Ishikawa (cell line): ENCODE measurements around the gene CALD1.

Experiments used
- CEBPB ChIP-seq: IDR thresholded peaks from 2 replicates; pipeline ENCODE4 v1.6.1; 2012
- CREB1 ChIP-seq: IDR thresholded peaks from 2 replicates; pipeline ENCODE4 v1.6.1; 2012; ENCODE audit warnings: low read depth
- EGR1 ChIP-seq: IDR thresholded peaks from 2 replicates; pipeline ENCODE4 v1.6.1; 2012
- EP300 ChIP-seq: IDR thresholded peaks from 2 replicates; pipeline ENCODE4 v1.6.1; 2012; ENCODE audit warnings: borderline replicate concordance
- FOXM1 ChIP-seq: IDR thresholded peaks from 2 replicates; pipeline ENCODE4 v1.6.1; 2012; ENCODE audit warnings: low read depth, borderline replicate concordance
- MAX ChIP-seq: IDR thresholded peaks from 2 replicates; pipeline ENCODE4 v1.6.1; 2012
- NFIC ChIP-seq: IDR thresholded peaks from 2 replicates; pipeline ENCODE4 v1.6.1; 2012
- RAD21 ChIP-seq: IDR thresholded peaks from 2 replicates; pipeline ENCODE4 v1.6.1; 2012; ENCODE audit warnings: low read depth
- REST ChIP-seq: IDR thresholded peaks from 2 replicates; pipeline ENCODE4 v1.6.1; 2012; ENCODE audit warnings: low read depth, mild to moderate bottlenecking
- TAF1 ChIP-seq: IDR thresholded peaks from 2 replicates; pipeline ENCODE4 v1.6.1; 2012; ENCODE audit warnings: low read depth, mild to moderate bottlenecking
- TCF12 ChIP-seq: IDR thresholded peaks from 2 replicates; pipeline ENCODE4 v1.6.1; 2012; ENCODE audit warnings: low read depth
- TEAD4 ChIP-seq: IDR thresholded peaks from 2 replicates; pipeline ENCODE4 v1.6.1; 2012
- USF1 ChIP-seq: IDR thresholded peaks from 2 replicates; pipeline ENCODE4 v1.6.1; 2012
- YY1 ChIP-seq: IDR thresholded peaks from 2 replicates; pipeline ENCODE4 v1.6.1; 2012; ENCODE audit warnings: low read depth
- ZBTB7A ChIP-seq: IDR thresholded peaks from 2 replicates; pipeline ENCODE4 v1.6.1; 2012; ENCODE audit warnings: low read depth

CALD1 gene

GRCh38 chr7:134907000-134907399, 127.6 kb downstream of the CALD1 start:
- TF ChIP-seq USF1 (no peak), TEAD4 (no peak), CEBPB (no peak), NFIC (no peak), ZBTB7A (no peak), MAX (no peak), YY1 (no peak), CREB1 (no peak), TCF12 (no peak), TAF1 (no peak), RAD21 (no peak), FOXM1 (no peak)

GRCh38 chr7:134907639-134908038, 128.2 kb downstream of the CALD1 start:
- TF ChIP-seq TAF1 (no peak), FOXM1 (no peak), ZBTB7A (no peak), MAX (no peak), EGR1 (no peak)

GRCh38 chr7:134908289-134908688, 128.9 kb downstream of the CALD1 start:
- TF ChIP-seq TEAD4 = no peak
- TF ChIP-seq ZBTB7A = no peak
- no peak for TF ChIP-seq NFIC
- no peak for TF ChIP-seq FOXM1
- TF ChIP-seq TAF1 = no peak
- no peak for TF ChIP-seq TCF12
- no peak for TF ChIP-seq CREB1
- no peak for TF ChIP-seq USF1
- no peak for TF ChIP-seq EGR1
- no peak for TF ChIP-seq MAX
- TF ChIP-seq EP300 = no peak
- no peak for TF ChIP-seq YY1

GRCh38 chr7:134910214-134910890, 130.9 kb downstream of the CALD1 start:
- TF ChIP-seq NFIC (no peak), TEAD4 (no peak), TAF1 (no peak), CREB1 (no peak), REST (no peak), TCF12 (no peak), FOXM1 (no peak), RAD21 (no peak), CEBPB (no peak), YY1 (no peak), USF1 (no peak), ZBTB7A (no peak), EGR1 (no peak), MAX (no peak), EP300 (no peak)

GRCh38 chr7:134910968-134911367, 131.5 kb downstream of the CALD1 start:
- no peak for TF ChIP-seq TCF12
- no peak for TF ChIP-seq REST
- TF ChIP-seq EGR1 = no peak
- TF ChIP-seq EP300 = no peak
- no peak for TF ChIP-seq TAF1
- TF ChIP-seq ZBTB7A = no peak
- TF ChIP-seq TEAD4 = no peak
